Endothelial cell of umbilical vein (primary cell): ENCODE measurements around the gene MYO1E. TPM values are rescaled to one million over a fixed set of nuclear protein-coding genes. Genes with fewer than 3 reads are reported as not detected.

ENCODE experiments used
- BruUV-seq: library from RNA; stranded (reverse); fragments of 400-500 nt; replicated peaks from 2 replicates; lab custom pipeline; 2021; lab: Mats Ljungman, UMichigan
- CTCF ChIA-PET: fragments of 300-600, 350-600 bp; sonication (Branson Sonifier 250); formaldehyde crosslinking; loops from one replicate; lab custom pipeline; 2021; ENCODE audit warnings: antibody characterized with exemption, inconsistent platforms; lab: Charles Lee
- POLR2A ChIA-PET: fragments of 300-600, 350-600 bp; sonication (Branson Sonifier 250); formaldehyde crosslinking; loops from one replicate; lab custom pipeline; 2021; ENCODE audit warnings: antibody characterized with exemption, inconsistent platforms; lab: Charles Lee
- DNase-seq: peaks from one replicate; pipeline ENCODE4 v3.0.0-alpha.2; 2011; ENCODE audit warnings: low read depth, low spot score
- FAIRE-seq: peaks from 2 replicates; lab custom pipeline; 2011; peaks lifted over from hg19 to GRCh38; lab: Jason Lieb, UNC
- H2AFZ ChIP-seq: 2 replicates; pipeline ENCODE4 v1.6.0; 2012; ENCODE audit warnings: low read depth, low read length, control low read depth, inconsistent platforms
- H3K27ac ChIP-seq: 2 replicates; pipeline ENCODE4 v1.5.1; 2011; ENCODE audit warnings: low read depth, mild to moderate bottlenecking, control low read depth, low read length, moderate library complexity; ENCODE audit not compliant: insufficient read depth
- H3K27me3 ChIP-seq, 2 experiments: 2 replicates each; pipeline versions ENCODE4 v1.6.0 to v1.6.1; 2011; ENCODE audit warnings: low read length in 2 of 2, mixed read lengths in 1 of 2; ENCODE audit not compliant: control insufficient read depth in 2 of 2, insufficient read depth in 2 of 2
- H3K36me3 ChIP-seq, 2 experiments: 2 replicates in 1 of 2; 3 replicates in 1 of 2; pipeline ENCODE4 v1.5.1; 2011; ENCODE audit warnings: low read length in 2 of 2, mild to moderate bottlenecking in 1 of 2, moderate library complexity in 1 of 2; ENCODE audit not compliant: control insufficient read depth in 2 of 2, insufficient read depth in 2 of 2; ENCODE audit errors: extremely low read depth in 1 of 2
- H3K4me1 ChIP-seq: 3 replicates; pipeline ENCODE4 v1.5.1; 2011; ENCODE audit warnings: mild to moderate bottlenecking, low read length; ENCODE audit not compliant: control insufficient read depth, insufficient read depth; ENCODE audit errors: extremely low read depth
- H3K4me2 ChIP-seq: 2 replicates; pipeline ENCODE4 v1.6.1; 2011; ENCODE audit warnings: low read length, control low read depth, mixed read lengths; ENCODE audit not compliant: insufficient read depth
- H3K4me3 ChIP-seq, 3 experiments: fragments of 200-600 bp in 1 of 3; sonication (generic), shearing (Covaris generic) in 1 of 3; replicated peaks in 1 of 3; 2 replicates each; pipeline ENCODE4 v1.5.1; 2011 to 2016; ENCODE audit warnings: control low read depth in 3 of 3, low read length in 3 of 3, mild to moderate bottlenecking in 2 of 3, inconsistent platforms in 1 of 3, low read depth in 1 of 3, moderate library complexity in 1 of 3; ENCODE audit not compliant: insufficient read depth in 1 of 3
- H3K79me2 ChIP-seq: 2 replicates; pipeline ENCODE4 v1.6.0; 2012; ENCODE audit warnings: low read length, inconsistent platforms; ENCODE audit not compliant: control insufficient read depth, insufficient read depth
- H3K9ac ChIP-seq: replicated peaks from 2 replicates; pipeline ENCODE3; 2011; ENCODE audit warnings: low read length, control low read depth; ENCODE audit not compliant: insufficient read depth; ENCODE audit errors: extremely low read depth
- H3K9me1 ChIP-seq: replicated peaks from 3 replicates; pipeline ENCODE4 v1.6.0; 2011; ENCODE audit warnings: mild to moderate bottlenecking, low read length; ENCODE audit not compliant: control insufficient read depth, insufficient read depth; ENCODE audit errors: extremely low read depth
- H3K9me3 ChIP-seq: replicated peaks from 2 replicates; pipeline ENCODE4 v1.5.1; 2012; ENCODE audit warnings: low read length, inconsistent platforms; ENCODE audit not compliant: control insufficient read depth, insufficient read depth
- H4K20me1 ChIP-seq: replicated peaks from 2 replicates; pipeline ENCODE3; 2011; ENCODE audit warnings: mild to moderate bottlenecking, low read length; ENCODE audit not compliant: control insufficient read depth, insufficient read depth; ENCODE audit errors: extremely low read depth
- CTCF ChIP-seq, 2 donors: IDR thresholded peaks; 1 replicate in 1 of 2; 2 replicates in 1 of 2; pipeline ENCODE4 v1.5.1; 2011; ENCODE audit warnings: low read length in 2 of 2, mild to moderate bottlenecking in 2 of 2, moderate library complexity in 2 of 2, control low read depth in 1 of 2, inconsistent platforms in 1 of 2, low read depth in 1 of 2; ENCODE audit not compliant: insufficient read depth in 1 of 2; ENCODE audit errors: extremely low read depth in 1 of 2
- EZH2 ChIP-seq: IDR thresholded peaks from 2 replicates; pipeline ENCODE4 v1.6.1; 2012; ENCODE audit warnings: borderline replicate concordance, low read depth, mild to moderate bottlenecking, moderate library complexity, low read length, inconsistent platforms; ENCODE audit not compliant: severe bottlenecking
- GATA2 ChIP-seq: IDR thresholded peaks from 2 replicates; pipeline ENCODE4 v1.7.0; 2011; ENCODE audit warnings: low read depth, mild to moderate bottlenecking, moderate library complexity, mixed read lengths, low read length; ENCODE audit not compliant: insufficient read length, insufficient read depth
- JUN ChIP-seq: IDR thresholded peaks from 2 replicates; pipeline ENCODE4 v1.6.1; 2011; ENCODE audit warnings: borderline replicate concordance, low read depth; ENCODE audit not compliant: insufficient read length, insufficient read depth
- MAX ChIP-seq: IDR thresholded peaks from 2 replicates; pipeline ENCODE4 v1.6.1; 2011; ENCODE audit not compliant: insufficient read depth, insufficient read length
- MYC ChIP-seq: IDR thresholded peaks from one replicate; pipeline ENCODE4 v1.6.1; 2011; ENCODE audit warnings: mild to moderate bottlenecking, low read depth, low read length
- dilution Hi-C: fragments of 300-500 bp; cut with MboI; formaldehyde crosslinking; loops from one replicate; pipeline ENCODE4 v1.15.0; 2019; ENCODE audit warnings: low sequenced_read_pairs; ENCODE audit not compliant: extremely low pct_ligation_motif_present
- intact Hi-C: fragments of 100-400 bp; cut with micrococcal nuclease; formaldehyde crosslinking; loops from one replicate; pipeline ENCODE4 v1.10.0; 2022
- polyA plus RNA-seq, 4 experiments: library from polyadenylated mRNA; depleted of rRNA in 3 of 4; stranded (reverse) in 3 of 4; unstranded in 1 of 4; fragments of >200 nt; gene quantifications; 2 replicates each; pipeline versions ENCODE4 v1.2.1 to v1.2.3, GENCODE V29; 2011 to 2012; ENCODE audit warnings: missing spikeins in 1 of 4
- total RNA-seq: library from RNA; stranded (reverse); gene quantifications from 2 replicates; pipeline ENCODE4 v1.2.3, GENCODE V29; 2021

MYO1E gene
- total and polyA plus RNA-seq, 2 donors (not counting 3 experiments of a cell fraction or from before 2014, with no cell fraction given), result 31.6 to 218 TPM

GRCh38 chr15:59317211-59317610 lies 55.5 kb downstream of the MYO1E start:
- no peak overlapping the region for H3K9ac ChIP-seq
- peaks cover 2% of the 10 kb centered on the region for H3K4me1 ChIP-seq
- no peaks in the 10 kb centered on the region for H3K9me1 ChIP-seq
- H2AFZ ChIP-seq, result no peak overlapping the region
- H3K36me3 ChIP-seq, result no peaks in the 10 kb centered on the region
- dilution Hi-C loops (no loop called here), intact Hi-C loops (no loop called here)
- peaks cover 72% of the 10 kb centered on the region for H3K79me2 ChIP-seq
- POLR2A ChIA-PET, result no interaction called here
- TF ChIP-seq CTCF (IDR thresholded peaks at IDR 0.05; ENCODE audit: extremely low read depth in 1 of 2, insufficient read depth in 1 of 2, low read depth in 1 of 2, low read length in 2 of 2) (no peak), GATA2 (no peak), JUN (no peak), EZH2 (no peak), MAX (no peak), MYC (no peak)
- CTCF ChIA-PET, result interaction anchor here (0.6 to 1.2 kb wide), 2 partner anchors 10 to 70 kb away, joined by 3 to 4 read pairs; no protein-coding TSS in a partner anchor
- peaks cover 6% of the 10 kb centered on the region for H4K20me1 ChIP-seq
- H3K27ac ChIP-seq, result no peak overlapping the region
- BruUV-seq, result no TSS peak
- FAIRE-seq (no peak), DNase-seq (no peak)
- no peaks in the 10 kb centered on the region for H3K27me3 ChIP-seq
- no peak overlapping the region for H3K4me2 ChIP-seq
- H3K9me3 ChIP-seq, result no peaks in the 10 kb centered on the region
- H3K4me3 ChIP-seq, result no peak overlapping the region
